GDM1 (cell line): Measurements from ENCODE around the gene KRTAP2-4.
"Not testable (repeated sequence)": the region's sequence is repeated elsewhere in the genome, so short reads cannot be mapped to it uniquely, and the experiment has no call there.

Experiments used
- DNase-seq: peaks from one replicate; lab custom pipeline; 2025; lab: John Stamatoyannopoulos, UW

KRTAP2-4 gene

GRCh38 chr17:41071606-41072360 lies 6.1 kb upstream of the KRTAP2-4 start:
- DNase-seq = no peak

DNA sequence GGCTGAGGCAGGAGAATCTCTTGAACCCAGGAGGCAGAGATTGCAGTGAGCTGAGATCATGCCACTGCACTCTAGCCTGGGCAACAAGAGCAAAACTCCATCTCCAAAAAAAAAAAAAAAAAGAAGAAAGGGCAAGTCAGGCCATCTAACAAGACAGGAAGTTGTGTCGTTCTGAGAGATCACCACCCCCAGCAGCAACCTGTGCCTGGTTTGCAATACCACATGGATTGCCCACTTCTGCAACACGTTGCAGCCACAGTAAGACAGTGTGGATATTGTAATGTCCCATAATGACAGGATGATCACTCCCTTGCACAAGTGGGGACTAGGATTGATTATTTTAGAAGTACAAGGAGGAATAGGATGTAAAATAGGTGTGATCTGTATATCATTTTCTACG lies 3.4 kb upstream of the KRTAP2-4 start:
- no peak for DNase-seq

DNA sequence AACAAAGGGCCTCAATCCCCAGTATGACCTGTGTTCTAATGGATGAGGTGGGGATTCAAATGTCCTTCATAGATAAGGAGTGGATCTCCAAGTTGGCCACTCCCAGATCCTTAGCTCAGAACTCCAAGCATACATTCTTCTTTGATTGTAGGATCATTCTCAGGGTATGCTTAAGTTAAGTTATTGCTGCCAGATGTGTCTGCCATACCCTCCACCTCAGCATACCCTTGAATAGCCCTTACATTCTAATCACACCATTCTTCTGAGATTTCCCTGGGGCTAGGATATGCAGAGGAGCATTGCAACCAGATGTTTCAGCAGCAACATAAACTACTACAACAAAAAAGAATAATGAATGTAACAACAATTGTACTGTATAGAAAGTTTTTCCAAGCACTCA lies 1.6 kb upstream of the KRTAP2-4 start:
- no peak for DNase-seq

DNA sequence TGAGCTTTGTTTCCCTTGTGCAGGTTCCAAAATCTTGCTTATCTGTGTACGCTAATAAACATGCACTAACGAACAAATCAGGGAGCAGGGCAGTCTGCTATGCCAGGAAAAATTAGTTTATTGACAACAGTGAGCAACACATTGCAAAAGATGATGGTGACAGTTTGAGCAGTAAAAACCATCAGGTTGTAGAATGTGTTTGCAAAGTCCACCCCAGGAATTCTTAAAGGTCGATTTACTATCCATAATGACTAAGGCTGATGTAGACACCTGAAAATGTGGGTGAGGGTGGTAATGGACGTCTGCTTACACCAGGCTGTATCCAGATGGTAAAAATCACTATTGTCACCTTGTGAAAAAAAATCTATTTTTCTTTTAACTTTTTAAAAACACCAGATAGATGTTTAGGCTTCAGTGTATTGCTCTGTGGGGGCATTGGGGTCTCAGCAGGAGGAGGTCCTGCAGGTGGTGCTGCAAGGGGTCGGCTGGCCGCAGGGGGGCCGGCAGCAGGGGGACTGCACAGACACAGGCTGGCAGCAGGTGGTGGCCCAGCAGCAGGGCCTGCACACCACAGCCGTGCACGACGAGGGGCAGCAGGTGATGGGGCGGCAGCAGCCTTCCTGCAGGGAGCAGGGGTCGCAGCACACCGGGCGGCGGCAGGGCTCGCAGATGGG lies 526 bp downstream of the KRTAP2-4 start:
- not testable (repeated sequence) for DNase-seq

GRCh38 chr17:41064301-41064700 lies 1.4 kb downstream of the KRTAP2-4 start:
- DNase-seq = no peak

GRCh38 chr17:41063449-41063848 lies 2.2 kb downstream of the KRTAP2-4 start:
- no peak for DNase-seq

GRCh38 chr17:41061964-41062363 lies 3.7 kb downstream of the KRTAP2-4 start:
- no peak for DNase-seq

GRCh38 chr17:41060052-41060604 lies 5.6 kb downstream of the KRTAP2-4 start, which contains the start of gene KRTAP2-3:
TSS of gene KRTAP2-3 (minus strand) at chr17:41060114. CDS start at chr17:41060050, 64 bp downstream.
- DNase-seq = no peak

GRCh38 chr17:41059276-41060051 lies 6.2 kb downstream of the KRTAP2-4 start:
- not testable (repeated sequence) for DNase-seq

- DNase-seq = no peak
Observed at GRCh38 chr17:41058741-41059140, 6.9 kb downstream of the KRTAP2-4 start.

- DNase-seq = no peak
Observed at GRCh38 chr17:41057547-41057946, 8.1 kb downstream of the KRTAP2-4 start.

DNA sequence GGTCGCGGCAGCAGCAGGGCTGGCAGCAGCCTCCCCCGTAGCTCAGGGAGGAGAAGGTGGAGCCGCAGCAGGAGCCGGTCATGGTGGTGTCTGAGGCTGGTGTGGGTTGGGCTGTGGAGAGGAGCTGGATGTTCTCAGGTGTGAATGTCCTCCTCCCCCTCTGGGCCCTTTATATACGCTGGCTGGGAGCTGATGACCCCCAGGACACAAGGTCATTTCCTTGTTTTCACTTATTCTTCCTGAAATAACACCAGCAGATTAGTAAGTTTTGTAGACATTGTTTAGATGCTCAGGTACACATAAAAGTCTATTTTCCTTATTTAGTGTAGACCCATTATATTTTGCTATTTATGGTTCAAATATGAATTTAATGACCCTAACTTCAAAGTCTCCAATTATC lies 10.5 kb downstream of the KRTAP2-4 start, which contains the start of gene KRTAP2-2:
Gene KRTAP2-2, minus strand, starts transcription at position 101 of the 400 bp plus-strand sequence. Its CDS starts 19 bp downstream, at position 82.
- not testable (repeated sequence) for DNase-seq

DNA sequence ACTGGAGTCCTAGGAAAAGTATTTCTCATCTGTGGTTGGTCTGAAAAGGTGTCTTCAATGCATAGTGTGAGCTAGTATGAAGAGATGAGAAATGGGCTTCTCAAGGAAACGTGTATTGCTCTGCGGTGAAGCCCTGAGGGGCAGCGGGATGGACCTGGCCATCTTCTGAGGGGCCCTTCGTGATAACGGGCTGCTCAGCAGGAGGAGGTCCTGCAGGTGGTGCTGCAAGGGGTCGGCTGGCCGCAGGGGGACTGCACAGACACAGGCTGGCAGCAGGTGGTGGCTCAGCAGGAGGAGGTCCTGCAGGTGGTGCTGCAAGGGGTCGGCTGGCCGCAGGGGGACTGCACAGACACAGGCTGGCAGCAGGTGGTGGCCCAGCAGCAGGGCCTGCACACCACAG lies 11.1 kb downstream of the KRTAP2-4 start:
- not testable (repeated sequence) for DNase-seq

DNA sequence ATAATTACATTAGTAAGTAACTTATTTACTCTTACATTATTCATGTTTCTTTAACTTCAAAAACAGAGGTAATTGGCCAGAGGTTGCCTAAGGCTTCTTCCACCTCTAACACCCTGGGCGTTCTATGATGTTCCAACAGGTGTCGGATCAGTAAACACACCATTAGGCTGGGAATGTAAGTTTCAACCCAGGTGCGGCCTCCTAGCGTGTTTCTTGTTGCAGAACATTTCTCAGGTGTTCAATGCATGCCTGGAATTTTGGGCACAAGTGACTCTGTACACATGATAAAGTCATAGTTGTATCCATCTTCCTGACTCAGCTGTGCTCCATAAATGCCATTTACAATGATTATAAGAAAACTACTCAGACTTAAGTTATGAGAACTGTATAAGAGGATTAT lies 11.7 kb downstream of the KRTAP2-4 start:
- no peak for DNase-seq

DNA sequence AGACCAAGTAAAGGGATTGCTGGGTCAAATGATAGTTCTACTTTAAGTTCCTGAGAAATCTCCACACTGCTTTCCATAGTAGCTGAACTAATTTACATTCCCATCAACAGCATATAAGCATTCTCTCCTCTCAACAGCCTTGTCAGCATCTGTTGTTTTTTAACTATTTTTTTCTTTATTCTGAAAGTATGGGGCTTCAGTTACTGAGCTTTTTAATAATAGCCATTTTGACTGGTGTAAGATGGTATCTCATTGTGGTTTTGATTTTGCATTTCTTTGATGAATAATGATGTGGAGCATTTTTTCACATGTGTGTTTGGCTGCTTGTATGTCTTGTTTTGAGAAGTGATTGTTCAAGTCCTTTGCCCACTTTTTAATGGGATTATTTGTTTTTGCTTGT lies 13.1 kb downstream of the KRTAP2-4 start:
- no peak for DNase-seq

DNA sequence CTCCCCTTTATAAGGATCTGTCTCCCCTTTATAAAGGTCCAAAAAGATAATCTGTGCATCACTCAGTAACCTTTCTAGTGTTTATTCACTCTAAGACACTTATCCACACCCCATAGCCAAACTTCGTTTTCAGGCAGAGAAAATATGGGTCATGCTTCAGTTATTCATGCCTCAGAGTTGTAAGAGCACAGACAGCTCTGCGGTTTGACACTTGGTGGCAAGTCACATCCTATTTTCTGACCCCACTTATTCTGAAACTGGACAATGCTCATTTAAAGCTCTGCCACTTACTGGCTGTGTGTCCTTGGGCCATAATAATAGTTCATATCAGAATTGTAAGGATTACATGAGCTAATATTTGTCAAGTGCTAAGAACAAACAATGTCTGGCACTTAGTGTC lies 16.6 kb downstream of the KRTAP2-4 start:
- no peak for DNase-seq

DNA sequence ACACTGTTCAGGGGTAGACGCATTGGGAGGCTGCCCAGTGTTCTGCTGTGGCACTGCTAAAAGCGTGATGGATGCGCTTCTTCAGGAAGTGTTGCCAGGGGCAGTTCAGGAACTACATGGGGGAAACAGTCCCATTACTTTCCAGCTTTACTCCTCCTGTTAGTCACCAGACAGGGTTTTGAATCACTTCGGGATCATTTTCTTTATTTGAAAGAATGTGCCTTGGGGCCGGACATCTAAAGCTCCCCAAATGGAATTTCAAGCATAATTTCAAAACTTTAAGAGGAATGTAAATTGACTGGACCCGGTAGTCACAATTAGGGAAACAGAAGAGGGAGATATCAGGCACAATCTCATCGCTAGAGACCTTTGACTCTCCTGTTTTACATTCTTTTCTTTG lies 17.2 kb downstream of the KRTAP2-4 start:
- DNase-seq = no peak

GRCh38 chr17:41046735-41047465 lies 18.8 kb downstream of the KRTAP2-4 start, which contains the start of gene KRTAP2-1:
TSS of gene KRTAP2-1 (minus strand) at chr17:41047316. CDS start at chr17:41047267, 49 bp downstream.
- not testable (repeated sequence) for DNase-seq

- no peak for DNase-seq
Observed at GRCh38 chr17:41042953-41043352, 22.7 kb downstream of the KRTAP2-4 start.

GRCh38 chr17:41040783-41041571 lies 24.7 kb downstream of the KRTAP2-4 start, which contains the start of gene KRTAP1-1:
TSS of gene KRTAP1-1 (minus strand) at chr17:41041450. CDS start at chr17:41041397, 53 bp downstream.
- DNase-seq = not testable (repeated sequence)
